GM12892 (cell line): ENCODE results near the gene RTEL1.

Experiments used
- POLR2AphosphoS5 ChIP-seq: IDR thresholded peaks from 2 replicates; pipeline ENCODE4 v1.6.1; 2011; ENCODE audit warnings: low read depth, low read length, control low read depth
- TAF1 ChIP-seq: IDR thresholded peaks from 2 replicates; pipeline ENCODE4 v1.6.1; 2011; ENCODE audit warnings: low read depth, mild to moderate bottlenecking, control low read depth, low read length, borderline replicate concordance

DNA sequence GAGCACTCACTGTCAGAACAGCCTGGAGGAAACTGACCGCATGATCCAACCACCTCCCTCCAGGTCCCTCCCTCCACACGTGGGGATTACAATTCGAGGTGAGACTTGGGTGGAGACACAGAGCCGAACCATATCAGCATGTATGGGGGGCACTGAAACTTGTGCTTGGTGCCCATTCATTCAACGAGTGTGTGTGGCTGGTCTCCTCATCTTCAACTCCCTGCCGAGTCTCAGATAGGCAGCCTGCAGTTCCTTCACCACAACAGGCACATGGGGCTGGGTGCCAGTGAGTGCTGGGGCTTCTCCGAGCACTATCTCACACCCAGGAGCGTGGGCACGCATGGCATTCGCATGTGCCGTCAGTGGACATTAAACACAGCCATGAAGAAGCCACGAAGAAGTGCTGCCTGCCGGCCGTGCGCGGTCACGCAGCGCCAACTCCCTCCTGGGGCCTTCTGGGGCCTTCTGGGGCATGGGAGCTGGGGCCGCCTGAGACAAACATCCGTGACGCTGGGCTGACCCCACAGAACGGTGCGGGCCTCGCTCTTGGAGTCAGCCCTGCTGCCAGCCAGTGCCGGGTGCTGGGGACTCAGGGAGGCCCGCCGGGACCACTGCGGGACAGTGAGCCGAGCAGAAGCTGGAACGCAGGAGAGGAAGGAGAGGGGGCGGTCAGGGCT is 714 bp upstream of the RTEL1 start:
- TF ChIP-seq POLR2AphosphoS5 = no peak
- no peak for TF ChIP-seq TAF1
